CD4-positive, alpha-beta T cell treated with Interleukin-17A for 4 hours (primary cell): ENCODE measurements around the gene TNP2.
"Not testable (repeated sequence)": the region's sequence is repeated elsewhere in the genome, so short reads cannot be mapped to it uniquely, and the experiment has no call there.

Source experiments
- DNase-seq: peaks from one replicate; pipeline ENCODE4 v3.0.0-alpha.2; 2020; ENCODE audit warnings: mixed read lengths

TNP2 gene

GRCh38 chr16:11239644-11240632, 29.2 kb downstream of the TNP2 start:
- DNase-seq, result no peak

DNA sequence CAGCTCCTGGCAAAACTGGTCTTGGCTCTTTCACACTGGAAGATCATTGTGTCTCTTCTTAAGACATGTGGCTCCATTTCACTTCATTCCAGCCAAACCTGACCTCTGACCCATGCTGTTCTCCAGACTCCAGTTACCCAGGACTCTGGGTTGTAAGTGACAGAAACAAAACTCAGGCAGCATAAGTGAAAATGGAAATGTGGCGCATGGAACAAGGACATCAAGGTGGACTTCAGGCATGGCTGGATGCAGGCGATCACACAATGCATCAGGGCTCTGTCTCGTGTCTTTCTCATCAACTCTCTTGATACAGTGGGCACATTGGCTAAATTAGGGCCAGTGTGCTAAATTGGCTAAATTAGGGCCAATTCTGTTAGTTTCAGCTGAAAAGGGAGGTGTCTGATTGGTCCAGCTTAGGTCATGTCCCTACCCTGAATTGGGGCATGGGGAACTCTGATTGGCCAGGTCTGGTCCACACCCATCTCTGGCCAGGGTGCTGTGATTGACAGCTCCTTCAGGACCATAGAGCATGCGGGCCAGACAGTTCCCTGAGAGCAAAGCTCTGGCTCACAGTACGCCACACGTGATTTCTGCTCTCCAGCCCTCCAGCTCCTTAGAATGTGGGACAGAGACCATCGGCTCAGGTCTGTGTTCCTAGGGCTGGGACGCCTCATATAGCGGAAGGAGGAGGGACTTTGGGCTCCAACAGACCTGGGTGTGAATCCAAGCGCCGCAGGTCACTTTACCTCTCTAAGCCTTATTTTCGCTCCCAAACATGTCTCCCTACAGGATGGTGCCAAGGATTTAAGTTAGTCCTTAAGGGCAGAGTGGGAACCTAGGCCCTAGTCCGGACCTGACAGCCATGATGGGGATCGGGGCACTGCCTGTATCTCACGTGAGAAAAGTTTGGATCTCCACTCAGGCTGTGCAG, 30.6 kb downstream of the TNP2 start:
- DNase-seq, result no peak

GRCh38 chr16:11236461-11237254, 32.5 kb downstream of the TNP2 start:
- no peak for DNase-seq

DNA sequence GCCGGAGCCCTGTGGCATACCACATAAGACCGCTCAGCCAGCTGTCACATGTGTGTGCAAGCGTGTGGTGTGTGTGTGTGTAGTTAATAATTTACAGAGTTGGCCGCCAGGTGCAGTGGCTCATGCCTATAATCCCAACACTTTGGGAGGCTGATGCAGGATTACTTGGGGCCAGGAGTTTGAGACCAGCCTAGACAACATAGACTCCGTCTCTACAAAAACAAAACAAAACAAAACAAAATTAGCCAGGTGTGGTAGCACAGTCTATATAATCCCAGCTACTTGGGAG, 33.5 kb downstream of the TNP2 start:
- DNase-seq, result no peak

DNA sequence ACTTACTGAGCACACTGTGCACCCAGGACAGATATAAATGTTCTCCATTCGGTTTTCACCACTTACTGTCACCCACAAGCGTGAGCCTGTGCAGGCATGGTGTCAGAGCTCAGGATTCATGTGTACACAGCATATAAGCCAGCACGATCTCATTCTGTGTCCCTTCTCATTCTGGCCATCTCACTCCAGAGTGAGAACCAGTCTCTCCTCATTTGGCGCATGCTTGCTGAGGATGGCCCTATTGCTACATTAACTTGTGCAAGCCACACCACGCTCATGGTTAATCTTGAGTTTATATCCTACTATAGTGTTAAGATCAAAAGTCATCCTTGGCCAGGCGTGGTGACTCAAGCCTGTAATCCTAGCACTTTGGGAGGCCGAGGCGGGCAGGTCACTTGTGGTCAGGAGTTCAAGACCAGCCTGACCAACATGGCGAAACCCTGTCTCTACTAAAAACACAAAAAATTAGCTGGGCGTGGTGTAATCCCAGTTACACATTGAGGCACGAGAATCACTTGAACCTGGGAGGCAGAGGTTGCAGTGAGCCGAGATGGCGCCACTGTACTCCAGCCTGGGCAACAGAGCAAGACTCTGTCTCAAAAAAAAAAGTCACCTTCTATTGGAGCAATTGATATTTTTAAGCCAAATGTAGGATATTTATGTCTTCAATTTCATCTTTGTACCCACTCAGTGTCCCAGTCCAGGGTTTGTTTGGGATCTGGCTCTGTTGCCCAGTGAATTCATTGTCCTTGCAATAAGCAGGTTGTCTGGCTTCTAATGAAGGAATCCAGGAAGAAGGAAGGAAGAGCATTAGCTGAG, 34.0 kb downstream of the TNP2 start:
- no peak for DNase-seq

GRCh38 chr16:11233727-11234376, 35.3 kb downstream of the TNP2 start:
- DNase-seq, result peak; percentile 75

GRCh38 chr16:11232852-11233726, 36.0 kb downstream of the TNP2 start:
- DNase-seq, result peak; percentile 75

- DNase-seq, result no peak
Measured at GRCh38 chr16:11232302-11232851, 36.7 kb downstream of the TNP2 start.

- no peak for DNase-seq
Measured at GRCh38 chr16:11231367-11231970, 37.7 kb downstream of the TNP2 start.

DNA sequence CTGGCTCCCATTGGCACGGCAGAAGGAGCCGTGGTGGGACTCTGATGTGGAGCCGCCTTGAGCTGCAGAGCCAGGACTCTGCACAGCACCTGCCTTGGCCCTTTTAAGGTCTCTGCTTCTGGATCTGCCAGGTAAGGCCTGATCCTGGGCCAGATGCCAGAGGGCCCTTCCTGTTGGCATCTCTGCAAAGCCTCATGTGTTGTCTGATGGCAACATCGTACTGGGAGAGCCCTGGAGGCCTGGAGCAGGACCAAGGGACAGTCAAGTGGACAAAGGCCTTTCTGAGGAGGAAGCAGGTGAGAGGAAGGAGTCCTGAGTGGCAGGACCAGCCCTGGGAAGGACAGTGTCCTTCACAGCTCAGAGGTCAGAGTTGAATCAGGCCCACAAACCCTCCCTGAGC, 39.2 kb downstream of the TNP2 start:
- DNase-seq, result no peak

DNA sequence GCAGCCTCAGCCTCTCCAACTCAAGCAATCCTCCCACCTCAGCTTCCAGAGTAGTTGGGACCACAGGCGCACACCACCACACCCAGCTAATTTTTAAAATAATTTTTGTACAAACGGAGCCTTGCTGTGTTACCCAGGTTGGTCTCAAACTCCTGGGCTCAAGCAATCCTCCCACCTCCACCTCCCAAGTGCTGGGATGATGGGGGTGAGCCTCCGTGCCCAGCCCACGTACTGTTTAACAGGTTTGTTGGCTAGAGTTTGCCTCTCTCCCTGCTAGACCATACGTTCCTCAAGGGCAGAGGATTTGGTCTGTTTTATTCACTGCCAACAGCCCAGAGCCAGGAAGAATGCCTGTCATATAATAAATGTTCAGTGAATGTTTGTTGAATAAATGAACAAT, 39.7 kb downstream of the TNP2 start:
- no peak for DNase-seq

- DNase-seq, result no peak
Measured at GRCh38 chr16:11225677-11226549, 43.2 kb downstream of the TNP2 start.

DNA sequence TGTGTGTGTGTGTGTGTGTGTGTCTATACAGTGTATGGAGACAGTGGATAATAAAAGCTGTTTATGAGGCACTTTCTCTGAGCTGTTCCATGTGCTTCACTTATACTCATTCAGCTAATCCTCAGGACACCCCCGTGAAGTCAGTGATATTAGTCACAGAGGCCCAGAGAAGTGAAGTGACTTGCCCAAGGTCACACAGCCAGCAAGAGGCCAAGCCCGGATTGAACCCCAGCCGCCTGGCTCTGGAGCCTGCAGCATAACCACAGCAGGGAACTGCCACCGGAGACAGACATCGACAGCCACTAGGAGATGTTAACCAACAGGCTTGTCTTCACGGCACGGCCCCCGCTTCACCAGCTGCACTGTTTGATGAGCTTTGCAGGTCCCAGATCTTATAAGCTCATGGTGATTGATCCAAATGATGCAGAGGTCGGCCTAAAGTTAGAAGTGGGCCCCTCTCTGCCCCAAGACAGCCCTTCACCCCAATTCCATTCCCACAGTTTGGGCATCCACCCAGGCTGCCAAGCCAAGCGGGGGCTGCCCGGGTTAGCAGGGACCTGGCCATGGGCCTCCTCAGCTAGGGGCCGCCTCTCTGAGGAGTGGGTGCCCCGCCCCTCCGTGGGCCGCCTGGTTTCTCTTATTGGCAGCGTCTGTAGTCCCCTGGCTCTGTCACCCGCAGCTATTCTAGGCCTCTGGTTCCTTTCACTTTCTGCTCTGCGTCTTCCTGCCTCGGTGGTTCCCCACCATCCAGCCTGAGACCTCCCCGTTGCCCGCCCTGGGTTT, 44.0 kb downstream of the TNP2 start:
- DNase-seq, result peak; percentile 82

DNA sequence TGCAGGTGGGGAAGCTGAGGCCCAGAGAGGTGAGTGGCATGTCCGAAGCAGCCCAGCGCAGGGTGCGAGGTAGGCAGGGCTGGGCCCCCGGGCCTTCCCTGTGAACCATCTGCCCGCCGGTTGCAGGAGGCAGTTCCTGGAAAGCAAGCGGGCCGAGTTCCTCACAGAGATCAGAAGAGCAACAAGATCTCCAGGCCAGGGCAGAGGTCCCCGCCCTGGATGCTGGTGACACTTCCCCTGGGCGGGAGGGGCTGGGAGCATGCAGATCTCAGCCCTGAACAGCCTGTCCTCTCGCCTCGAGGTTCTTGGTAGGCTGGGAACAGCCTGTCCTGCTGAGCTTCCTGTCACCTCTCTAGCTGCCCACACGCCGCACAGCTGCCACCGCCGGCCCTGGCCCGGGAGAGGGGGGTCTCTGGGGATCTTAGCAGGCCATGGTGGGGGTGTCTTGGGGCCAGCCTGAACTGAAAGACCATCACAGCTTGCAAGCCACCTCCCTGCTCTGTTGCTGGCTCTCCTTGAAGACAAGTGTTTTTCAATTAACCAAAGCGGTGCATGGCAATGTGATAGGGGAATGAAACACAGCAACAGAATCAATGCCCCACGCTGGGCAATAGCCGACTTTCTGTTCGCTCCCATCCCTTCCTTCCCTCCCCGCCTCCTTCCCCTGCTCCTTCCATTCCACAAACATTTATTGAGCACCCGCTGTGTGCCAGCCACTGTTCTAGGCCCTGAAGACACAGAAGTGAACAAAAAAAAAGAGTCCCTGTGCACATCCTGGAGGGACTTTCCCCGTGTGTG, 44.8 kb downstream of the TNP2 start:
- peak; percentile 69 for DNase-seq

DNA sequence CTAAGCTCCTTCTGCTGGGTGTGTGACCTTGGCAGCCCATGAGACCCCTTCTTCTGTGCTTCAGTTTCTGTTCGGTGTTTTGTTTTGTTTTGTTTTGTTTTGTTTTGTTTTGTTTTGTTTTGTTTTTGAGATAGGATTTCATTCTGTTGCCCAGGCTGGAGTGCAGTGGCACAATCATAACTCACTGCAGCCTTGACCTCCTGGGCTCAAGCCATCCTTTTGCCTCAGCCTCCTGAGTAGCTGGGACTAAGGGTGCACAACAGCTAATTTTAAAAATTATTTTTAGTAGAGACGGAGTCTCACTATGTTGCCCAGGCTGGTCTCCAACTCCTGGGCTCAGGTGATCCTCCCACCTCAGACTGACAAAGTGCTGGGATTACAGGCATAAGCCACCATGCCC, 48.6 kb downstream of the TNP2 start:
- DNase-seq, result not testable (repeated sequence)

GRCh38 chr16:11219178-11219577, 49.9 kb downstream of the TNP2 start:
- DNase-seq, result no peak

DNA sequence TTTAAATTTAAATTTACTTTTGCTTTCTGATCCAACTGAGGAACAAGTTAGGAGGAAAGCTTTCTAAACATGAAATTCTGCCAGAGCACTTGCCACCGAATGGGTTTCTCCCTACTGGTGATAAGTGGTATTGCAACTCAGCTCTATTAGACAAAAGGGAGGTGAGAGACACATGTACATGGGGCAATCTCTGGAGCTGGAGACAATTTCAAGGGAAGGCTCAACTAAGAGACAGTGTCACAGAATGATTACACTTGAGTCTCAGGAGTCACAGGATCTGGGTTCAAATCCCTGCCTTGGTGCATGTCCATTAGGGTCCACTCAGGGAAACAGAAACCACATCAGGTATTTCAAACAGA, 50.5 kb downstream of the TNP2 start:
- no peak for DNase-seq
